ENCODE data around the gene RPS27A.

DNA sequence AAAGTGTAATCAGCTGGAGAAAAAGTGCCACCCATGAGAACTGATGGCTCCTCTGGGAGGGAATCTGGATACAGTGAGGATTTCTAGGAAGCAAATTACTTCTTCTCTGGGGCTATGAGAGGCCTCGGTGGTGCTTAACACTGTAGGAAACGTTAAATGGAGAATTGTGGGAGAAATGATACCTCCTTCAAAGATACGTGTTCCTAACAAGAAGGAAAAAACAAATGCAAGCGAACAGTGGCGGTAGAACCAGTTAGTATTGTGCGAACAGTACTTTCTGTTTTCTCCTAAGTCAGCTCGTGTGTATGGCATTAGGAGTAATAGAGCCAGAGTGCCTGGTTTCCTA lies 37.1 kb downstream of the RPS27A start:
- TF ChIP-seq, protein P1, sequence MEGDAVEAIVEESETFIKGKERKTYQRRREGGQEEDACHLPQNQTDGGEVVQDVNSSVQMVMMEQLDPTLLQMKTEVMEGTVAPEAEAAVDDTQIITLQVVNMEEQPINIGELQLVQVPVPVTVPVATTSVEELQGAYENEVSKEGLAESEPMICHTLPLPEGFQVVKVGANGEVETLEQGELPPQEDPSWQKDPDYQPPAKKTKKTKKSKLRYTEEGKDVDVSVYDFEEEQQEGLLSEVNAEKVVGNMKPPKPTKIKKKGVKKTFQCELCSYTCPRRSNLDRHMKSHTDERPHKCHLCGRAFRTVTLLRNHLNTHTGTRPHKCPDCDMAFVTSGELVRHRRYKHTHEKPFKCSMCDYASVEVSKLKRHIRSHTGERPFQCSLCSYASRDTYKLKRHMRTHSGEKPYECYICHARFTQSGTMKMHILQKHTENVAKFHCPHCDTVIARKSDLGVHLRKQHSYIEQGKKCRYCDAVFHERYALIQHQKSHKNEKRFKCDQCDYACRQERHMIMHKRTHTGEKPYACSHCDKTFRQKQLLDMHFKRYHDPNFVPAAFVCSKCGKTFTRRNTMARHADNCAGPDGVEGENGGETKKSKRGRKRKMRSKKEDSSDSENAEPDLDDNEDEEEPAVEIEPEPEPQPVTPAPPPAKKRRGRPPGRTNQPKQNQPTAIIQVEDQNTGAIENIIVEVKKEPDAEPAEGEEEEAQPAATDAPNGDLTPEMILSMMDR (IDR thresholded peaks at IDR 0.05), result no peak
- no peak for TF ChIP-seq EZH2 (IDR thresholded peaks at IDR 0.05; ENCODE audit: borderline replicate concordance, insufficient read depth, low read depth, low read length, poor library complexity, severe bottlenecking)
